Measurements from ENCODE around the gene WDR88.

- TF ChIP-seq GATA2 (IDR thresholded peaks at IDR 0.05; ENCODE audit: low read depth, low read length) (no peak), GATA3 (IDR thresholded peaks at IDR 0.05; ENCODE audit: low read depth, low read length) (no peak)
Observed at GRCh38 chr19:33193269-33193864, 61.5 kb downstream of the WDR88 start.
